Measurements from ENCODE around the gene TNIK.

The TNIK gene

DNA sequence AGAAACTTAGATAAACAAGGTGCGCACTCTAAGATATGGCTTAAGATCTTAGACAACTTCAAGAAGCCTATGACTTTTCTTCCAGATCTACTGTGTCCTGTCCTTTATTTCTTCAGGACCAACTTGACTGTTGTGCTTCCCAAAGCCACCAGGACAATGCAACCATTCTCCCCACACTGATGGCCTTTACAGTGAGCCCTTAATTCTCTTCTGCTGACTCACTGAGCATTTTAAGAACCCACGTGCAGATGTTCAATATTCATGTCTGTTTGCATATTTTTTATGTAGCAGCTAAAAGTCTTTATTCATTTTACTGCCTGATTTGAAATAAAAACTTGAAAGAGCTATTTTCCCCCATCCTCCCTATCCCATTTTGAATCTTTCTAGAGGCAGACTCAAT lies 330.4 kb downstream of the TNIK start:
- no peak overlapping the region for H3K27ac ChIP-seq
- CTCF ChIA-PET = interaction anchor here (0.6 to 1.1 kb wide), 2 partner anchors 9 to 127 kb away, joined by 3 to 4 read pairs; no protein-coding TSS in a partner anchor
- POLR2A ChIA-PET (ENCODE audit: low non-redundant PET) = no interaction called here
- no peak for DNase-seq (ENCODE audit: low spot score)
- TF ChIP-seq, protein P1, sequence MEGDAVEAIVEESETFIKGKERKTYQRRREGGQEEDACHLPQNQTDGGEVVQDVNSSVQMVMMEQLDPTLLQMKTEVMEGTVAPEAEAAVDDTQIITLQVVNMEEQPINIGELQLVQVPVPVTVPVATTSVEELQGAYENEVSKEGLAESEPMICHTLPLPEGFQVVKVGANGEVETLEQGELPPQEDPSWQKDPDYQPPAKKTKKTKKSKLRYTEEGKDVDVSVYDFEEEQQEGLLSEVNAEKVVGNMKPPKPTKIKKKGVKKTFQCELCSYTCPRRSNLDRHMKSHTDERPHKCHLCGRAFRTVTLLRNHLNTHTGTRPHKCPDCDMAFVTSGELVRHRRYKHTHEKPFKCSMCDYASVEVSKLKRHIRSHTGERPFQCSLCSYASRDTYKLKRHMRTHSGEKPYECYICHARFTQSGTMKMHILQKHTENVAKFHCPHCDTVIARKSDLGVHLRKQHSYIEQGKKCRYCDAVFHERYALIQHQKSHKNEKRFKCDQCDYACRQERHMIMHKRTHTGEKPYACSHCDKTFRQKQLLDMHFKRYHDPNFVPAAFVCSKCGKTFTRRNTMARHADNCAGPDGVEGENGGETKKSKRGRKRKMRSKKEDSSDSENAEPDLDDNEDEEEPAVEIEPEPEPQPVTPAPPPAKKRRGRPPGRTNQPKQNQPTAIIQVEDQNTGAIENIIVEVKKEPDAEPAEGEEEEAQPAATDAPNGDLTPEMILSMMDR (conservative IDR thresholded peaks at IDR 0.05; ENCODE audit: low read depth) = no peak

DNA sequence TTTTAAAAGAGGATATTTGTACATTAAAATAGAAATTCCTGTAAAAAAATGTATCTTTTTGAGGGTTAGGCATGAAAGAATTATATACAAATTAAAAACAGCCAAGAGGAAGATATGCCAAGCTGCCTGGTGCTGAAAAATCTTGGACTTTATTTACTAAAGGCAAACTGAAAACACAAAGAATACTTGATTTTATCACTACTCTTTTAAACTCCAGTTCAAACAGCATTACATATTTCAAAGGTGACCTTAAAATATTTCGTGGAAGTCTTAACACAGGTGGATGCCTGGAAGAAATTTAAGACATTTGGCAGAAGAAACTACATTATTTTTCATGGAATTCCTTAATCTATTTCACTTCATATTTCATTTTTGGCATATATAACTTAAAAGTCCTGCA lies 332.6 kb downstream of the TNIK start:
- TF ChIP-seq, protein P1 (conservative IDR thresholded peaks at IDR 0.05; ENCODE audit: low read depth) = no peak
- ChIA-PET CTCF (no interaction called here), POLR2A (ENCODE audit: low non-redundant PET) (no interaction called here)
- no peak overlapping the region for H3K27ac ChIP-seq
- no peak for DNase-seq (ENCODE audit: low spot score)

DNA sequence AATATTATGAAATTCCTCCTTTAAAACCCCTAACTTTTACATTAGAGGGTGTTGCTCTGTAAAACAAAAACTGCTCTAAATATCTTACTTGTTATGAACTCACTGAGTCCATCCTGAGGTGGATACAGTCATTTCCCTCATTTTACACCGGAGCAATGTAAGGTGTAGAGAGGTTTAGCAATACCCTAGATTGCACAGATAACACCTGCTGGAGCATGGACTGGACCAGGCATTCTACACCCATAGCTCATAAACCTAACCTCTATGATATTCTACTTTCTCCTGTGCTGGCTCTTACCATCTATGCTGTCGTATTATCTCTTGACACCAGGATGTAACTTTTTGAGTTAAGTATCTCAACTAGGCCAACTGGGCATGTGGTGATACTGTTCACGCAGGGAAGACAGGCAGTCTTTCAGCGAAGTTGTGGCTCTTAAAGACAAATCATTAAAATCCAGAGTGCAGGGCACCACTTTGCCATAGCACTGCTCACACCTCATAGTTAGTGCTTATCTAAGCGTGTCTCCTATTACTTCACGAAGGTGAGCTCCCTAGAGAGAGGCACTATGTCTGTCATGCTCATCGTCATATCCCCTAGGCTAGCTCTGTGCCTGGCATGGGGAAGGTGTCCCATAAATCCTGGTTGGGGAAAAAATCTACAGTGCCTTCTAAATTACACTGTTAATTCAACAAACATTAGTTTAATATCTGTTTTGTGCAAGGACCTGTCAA lies 333.6 kb downstream of the TNIK start:
- ChIA-PET CTCF (interaction anchor here (0.6 kb wide), 1 partner anchor 49 kb away, joined by 3 read pairs; no protein-coding TSS in a partner anchor), POLR2A (ENCODE audit: low non-redundant PET) (no interaction called here)
- DNase-seq (ENCODE audit: low spot score) = no peak
- no peak overlapping the region for H3K27ac ChIP-seq
- TF ChIP-seq, protein P1 (conservative IDR thresholded peaks at IDR 0.05; ENCODE audit: low read depth) = no peak

DNA sequence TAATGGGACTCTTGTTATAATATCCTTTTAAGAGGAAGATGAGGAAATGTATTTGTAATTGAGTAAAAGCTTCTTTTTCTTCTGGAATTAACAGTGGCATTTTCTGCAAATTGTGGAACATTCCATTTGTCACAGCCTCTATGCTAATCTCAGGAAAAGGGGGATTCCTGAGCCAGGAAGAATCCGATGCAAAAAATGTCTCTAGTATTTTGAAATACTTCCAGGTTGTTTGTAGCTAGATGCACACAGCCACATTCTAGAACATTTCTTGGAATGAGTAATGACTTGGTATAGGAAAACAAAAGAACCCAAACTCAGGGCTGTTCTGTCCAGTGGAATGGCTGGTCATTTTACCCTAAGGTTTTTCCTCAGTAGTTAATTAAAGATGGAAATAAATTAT lies 335.2 kb downstream of the TNIK start:
- CTCF ChIA-PET = no interaction called here
- TF ChIP-seq, protein P1 (conservative IDR thresholded peaks at IDR 0.05; ENCODE audit: low read depth) = no peak
- POLR2A ChIA-PET (ENCODE audit: low non-redundant PET) = no interaction called here
- H3K27ac ChIP-seq = no peak overlapping the region
- no peak for DNase-seq (ENCODE audit: low spot score)

DNA sequence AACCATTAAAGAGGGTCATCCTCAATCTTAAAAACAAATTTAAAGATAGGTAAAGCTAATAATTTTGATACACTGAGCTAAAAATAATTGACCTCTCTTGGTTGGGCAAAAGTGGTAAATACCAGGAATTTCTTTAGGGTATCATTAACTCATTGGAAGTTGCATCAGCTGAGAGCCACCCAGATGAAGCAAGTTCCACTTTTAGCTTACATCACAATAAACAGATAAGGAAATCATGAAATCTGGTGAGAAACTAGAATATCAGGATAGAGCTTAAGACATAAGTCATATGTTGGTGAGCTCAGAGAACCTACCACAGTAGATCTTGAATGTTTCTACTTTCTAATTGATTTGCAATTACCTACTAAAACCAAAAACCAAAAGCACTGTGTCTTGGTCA lies 336.3 kb downstream of the TNIK start:
- TF ChIP-seq, protein P1 (conservative IDR thresholded peaks at IDR 0.05; ENCODE audit: low read depth) = no peak
- DNase-seq (ENCODE audit: low spot score) = no peak
- ChIA-PET POLR2A (ENCODE audit: low non-redundant PET) (no interaction called here), CTCF (no interaction called here)
- no peak overlapping the region for H3K27ac ChIP-seq

DNA sequence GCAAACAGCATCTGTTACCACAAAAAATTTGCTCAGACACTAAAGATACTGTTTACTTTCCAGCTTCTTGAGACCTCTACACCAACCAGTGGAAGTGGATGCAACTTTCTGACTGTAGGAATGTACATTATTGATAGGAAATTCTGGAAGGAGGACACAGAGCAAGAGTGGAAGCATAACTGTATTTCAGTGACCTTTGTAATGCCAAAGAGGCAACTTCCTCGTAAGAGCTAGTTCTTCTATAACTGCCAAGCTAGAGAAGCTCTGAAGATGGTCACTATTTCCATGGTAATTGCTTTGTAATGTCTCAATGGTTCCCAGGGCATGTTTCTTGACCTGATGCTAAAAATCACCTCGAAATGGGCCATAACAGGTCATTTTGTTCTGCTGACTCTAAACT lies 337.3 kb downstream of the TNIK start:
- POLR2A ChIA-PET (ENCODE audit: low non-redundant PET) = no interaction called here
- CTCF ChIA-PET = no interaction called here

More for the DNA sequence above, 337.3 kb downstream of the TNIK start:
- no peak overlapping the region for H3K27ac ChIP-seq
- TF ChIP-seq, protein P1 (conservative IDR thresholded peaks at IDR 0.05; ENCODE audit: low read depth) = no peak
- DNase-seq (ENCODE audit: low spot score) = no peak

Data from RWPE1 (cell line).